Suppressor macrophage treated with lipopolysaccharide for 1 hour (primary cell): ENCODE measurements around the gene DGKH.

Source experiments
- DNase-seq, 3 donors: peaks; one replicate each; pipeline ENCODE4 v3.0.0-alpha.2; 2020 to 2022

Gene DGKH

GRCh38 chr13:42280537-42280936 is 232.1 kb downstream of the DGKH start:
- no peak for DNase-seq

- DNase-seq = no peak
These were observed 235.1 kb downstream of the DGKH start for GRCh38 chr13:42283574-42283973.

GRCh38 chr13:42284068-42284467 is 235.6 kb downstream of the DGKH start:
- no peak for DNase-seq
